ENCODE measurements around the gene DNAH5. TPM values are rescaled to one million over a fixed set of nuclear protein-coding genes. Genes with fewer than 3 reads are reported as not detected.

Gene DNAH5
- total and polyA plus RNA-seq, 10 donors: 0.02 to 1.5 (median 0.21) TPM

DNA sequence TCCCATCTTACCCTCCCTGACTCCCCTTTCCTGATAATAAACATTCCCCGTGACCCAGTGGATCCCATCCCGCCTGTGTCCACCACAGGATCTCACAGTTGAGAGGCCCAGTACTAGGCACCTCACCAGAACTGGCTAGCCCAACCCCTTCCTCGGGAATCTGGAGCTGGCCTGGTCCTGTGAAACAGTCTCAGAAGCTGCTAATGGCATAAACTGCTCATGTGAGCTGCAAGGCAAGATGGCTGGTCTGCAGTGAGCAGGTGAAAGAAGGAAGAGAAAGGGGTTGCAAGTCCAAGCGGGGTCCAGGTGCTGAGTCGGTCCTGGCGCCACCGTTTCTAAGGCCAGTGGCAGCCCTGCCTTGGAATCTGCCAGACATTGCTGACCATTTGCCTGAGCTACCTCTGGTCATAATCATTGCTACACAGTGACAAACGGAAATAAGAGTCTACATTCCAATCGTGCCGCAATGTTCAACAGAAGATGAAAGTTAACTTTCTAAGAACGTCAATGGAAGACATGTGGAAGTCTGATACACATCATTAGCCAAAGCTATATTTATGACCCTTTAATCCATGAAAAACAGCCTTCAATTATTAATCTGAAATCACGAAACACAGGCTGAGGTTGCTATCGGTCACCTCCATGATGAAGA lies 33.7 kb downstream of the DNAH5 start:
- intact Hi-C loops (cut with DNase I; ENCODE audit: low total_unique reads): no loop called here
- no peaks in the 10 kb centered on the region for H3K9me3 ChIP-seq
- H3K4me1 ChIP-seq: no peaks in the 10 kb centered on the region
- no peak for TF ChIP-seq POLR2AphosphoS5 (IDR thresholded peaks at IDR 0.05)
- no peak for TF ChIP-seq POLR2A (IDR thresholded peaks at IDR 0.05)
- no peak for TF ChIP-seq CTCF (IDR thresholded peaks at IDR 0.05 in 8 of 11, conservative IDR thresholded peaks at IDR 0.05 in 3 of 11)
- H3K4me3 ChIP-seq: no peak overlapping the region
- no peaks in the 10 kb centered on the region for H3K36me3 ChIP-seq
- 82 to 88% (median 83%) methylated on average over 13 of the region's 13 CpGs for WGBS, 5 donors
- no peak for DNase-seq
- no peak overlapping the region for H3K27ac ChIP-seq
- H3K27me3 ChIP-seq (replicated peaks in 1 of 7): no peaks in the 10 kb centered on the region

DNA sequence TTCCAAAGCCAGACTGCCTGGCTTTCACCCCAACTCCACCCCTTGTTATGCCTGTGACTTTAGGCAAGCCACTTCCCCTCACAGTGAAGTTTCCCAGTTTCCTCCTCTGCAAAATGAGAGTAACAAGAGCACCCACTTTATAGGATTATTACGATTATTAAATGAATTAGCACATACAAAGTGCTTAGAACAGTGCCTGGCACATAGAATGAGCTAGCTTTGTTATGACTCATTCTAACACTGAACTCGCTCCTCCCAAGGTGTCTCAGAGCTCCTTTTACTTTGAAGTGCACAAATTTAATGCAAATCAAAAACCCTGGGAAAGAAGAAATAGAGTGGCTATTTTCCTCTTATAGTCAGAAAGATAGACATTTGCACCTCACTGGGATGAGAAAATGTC lies 34.3 kb downstream of the DNAH5 start:
- TF ChIP-seq POLR2AphosphoS5 (IDR thresholded peaks at IDR 0.05) (no peak), CTCF (IDR thresholded peaks at IDR 0.05 in 8 of 11, conservative IDR thresholded peaks at IDR 0.05 in 3 of 11) (no peak), POLR2A (IDR thresholded peaks at IDR 0.05) (no peak)
- intact Hi-C loops (cut with DNase I; ENCODE audit: low total_unique reads): no loop called here
- 71 to 82% (median 74%) methylated on average over 2 of the region's 2 CpGs for WGBS, 5 donors

DNA sequence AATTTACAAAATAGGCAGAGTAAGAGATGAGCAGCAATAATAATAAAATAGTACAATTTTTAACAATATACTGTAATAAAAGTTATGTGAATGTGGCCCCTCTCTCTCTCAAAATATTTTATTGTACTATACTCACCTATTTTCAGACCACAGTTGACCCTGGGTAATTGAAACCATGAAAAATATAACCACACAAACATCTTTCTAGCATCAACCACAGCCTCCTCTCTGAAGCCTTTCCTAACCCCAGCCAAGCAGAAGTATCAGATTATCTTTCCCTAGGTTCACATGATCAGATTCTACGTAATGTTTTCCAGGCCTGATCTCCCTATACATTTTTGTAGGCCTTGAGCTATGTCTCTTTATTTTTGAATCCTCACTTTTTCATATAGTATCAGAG lies 35.2 kb downstream of the DNAH5 start:
- intact Hi-C loops (cut with DNase I; ENCODE audit: low total_unique reads): no loop called here
- TF ChIP-seq POLR2AphosphoS5 (IDR thresholded peaks at IDR 0.05): no peak
- no peak for TF ChIP-seq CTCF (IDR thresholded peaks at IDR 0.05 in 8 of 11, conservative IDR thresholded peaks at IDR 0.05 in 3 of 11)
- no peak for TF ChIP-seq POLR2A (IDR thresholded peaks at IDR 0.05)
- Histone ChIP-seq H3K27ac (no peak overlapping the region), H3K9me3 (no peaks in the 10 kb centered on the region), H3K4me3 (no peak overlapping the region), H3K36me3 (no peaks in the 10 kb centered on the region), H3K27me3 (replicated peaks in 1 of 7) (no peaks in the 10 kb centered on the region), H3K4me1 (no peaks in the 10 kb centered on the region)
- DNase-seq: no peak
- 77 to 88% (median 83%) methylated on average over 1 of the region's 1 CpG for WGBS, 5 donors

More for the DNA sequence above, 34.3 kb downstream of the DNAH5 start:
- Histone ChIP-seq H3K4me1 (no peaks in the 10 kb centered on the region), H3K9me3 (no peaks in the 10 kb centered on the region), H3K27me3 (replicated peaks in 1 of 7) (no peaks in the 10 kb centered on the region), H3K4me3 (no peak overlapping the region), H3K27ac (no peak overlapping the region), H3K36me3 (no peaks in the 10 kb centered on the region)
- DNase-seq: no peak

DNA sequence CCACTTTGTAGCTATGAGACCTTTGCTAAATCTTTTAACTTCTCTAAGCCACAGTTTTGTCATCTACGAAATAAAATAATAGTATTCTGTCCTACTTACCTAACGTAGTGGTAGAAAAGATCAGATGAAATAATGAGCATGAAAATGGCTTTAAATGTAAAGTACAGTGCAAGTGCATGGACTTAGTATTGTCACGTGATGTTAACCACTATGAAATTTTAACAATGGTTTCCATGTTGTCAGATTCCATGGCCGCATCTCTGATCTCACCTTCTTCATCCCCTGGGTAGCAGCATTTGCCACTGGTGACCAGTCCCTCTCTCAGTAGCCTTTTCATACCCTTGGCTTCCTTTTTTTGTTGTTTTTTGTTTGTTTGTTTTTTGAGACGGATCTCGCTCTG lies 45.9 kb downstream of the DNAH5 start:
- Histone ChIP-seq H3K27me3 (replicated peaks in 1 of 7) (peaks cover 0 to 7% (median 0%) of the 10 kb centered on the region in 7 donors), H3K36me3 (no peaks in the 10 kb centered on the region), H3K9me3 (peaks cover 0 to 2% (median 0%) of the 10 kb centered on the region in 8 donors), H3K4me1 (no peaks in the 10 kb centered on the region), H3K27ac (no peak overlapping the region), H3K4me3 (no peak overlapping the region)
- TF ChIP-seq POLR2AphosphoS5 (IDR thresholded peaks at IDR 0.05): no peak
- no peak for TF ChIP-seq CTCF (IDR thresholded peaks at IDR 0.05 in 8 of 11, conservative IDR thresholded peaks at IDR 0.05 in 3 of 11)
- no peak for TF ChIP-seq POLR2A (IDR thresholded peaks at IDR 0.05)
- DNase-seq: no peak
- WGBS, 5 donors: 83 to 89% (median 86%) methylated on average over 6 of the region's 6 CpGs
- intact Hi-C loops (cut with DNase I; ENCODE audit: low total_unique reads): no loop called here
